ENCODE results near the gene GPRC5D.
A peak's percentile ranks its signal among the peaks of the same experiment; 100 is the strongest.

DNA sequence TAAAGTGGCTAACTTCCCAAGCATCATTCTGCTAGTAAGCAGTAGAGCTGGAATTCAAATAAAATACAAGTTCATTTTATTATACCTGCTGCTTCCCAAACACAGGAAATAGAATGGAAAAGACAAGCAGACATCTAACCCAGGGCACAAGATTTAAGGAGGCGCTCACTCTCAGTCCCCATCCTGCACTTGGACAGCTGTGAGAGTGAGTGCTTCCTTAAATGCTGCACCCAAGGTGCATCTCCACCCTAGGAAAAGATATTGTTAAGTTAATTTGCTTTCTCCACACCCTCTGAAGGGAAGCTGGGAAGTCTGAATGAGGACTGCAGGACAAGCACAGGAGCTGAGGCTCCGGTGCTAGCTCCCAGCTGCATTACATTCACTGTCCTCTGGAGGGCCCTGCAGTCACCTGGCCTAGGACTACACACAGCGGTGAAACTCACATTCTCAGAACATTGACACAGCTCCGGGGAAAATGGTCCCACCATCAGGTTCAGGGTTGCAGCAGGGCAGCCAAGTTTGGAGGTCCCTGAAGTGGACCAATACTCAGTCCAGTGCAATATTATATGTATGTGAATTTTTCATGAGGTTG is 33.9 kb upstream of the GPRC5D start:
- TF ChIP-seq, protein P1, sequence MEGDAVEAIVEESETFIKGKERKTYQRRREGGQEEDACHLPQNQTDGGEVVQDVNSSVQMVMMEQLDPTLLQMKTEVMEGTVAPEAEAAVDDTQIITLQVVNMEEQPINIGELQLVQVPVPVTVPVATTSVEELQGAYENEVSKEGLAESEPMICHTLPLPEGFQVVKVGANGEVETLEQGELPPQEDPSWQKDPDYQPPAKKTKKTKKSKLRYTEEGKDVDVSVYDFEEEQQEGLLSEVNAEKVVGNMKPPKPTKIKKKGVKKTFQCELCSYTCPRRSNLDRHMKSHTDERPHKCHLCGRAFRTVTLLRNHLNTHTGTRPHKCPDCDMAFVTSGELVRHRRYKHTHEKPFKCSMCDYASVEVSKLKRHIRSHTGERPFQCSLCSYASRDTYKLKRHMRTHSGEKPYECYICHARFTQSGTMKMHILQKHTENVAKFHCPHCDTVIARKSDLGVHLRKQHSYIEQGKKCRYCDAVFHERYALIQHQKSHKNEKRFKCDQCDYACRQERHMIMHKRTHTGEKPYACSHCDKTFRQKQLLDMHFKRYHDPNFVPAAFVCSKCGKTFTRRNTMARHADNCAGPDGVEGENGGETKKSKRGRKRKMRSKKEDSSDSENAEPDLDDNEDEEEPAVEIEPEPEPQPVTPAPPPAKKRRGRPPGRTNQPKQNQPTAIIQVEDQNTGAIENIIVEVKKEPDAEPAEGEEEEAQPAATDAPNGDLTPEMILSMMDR (IDR thresholded peaks at IDR 0.05), result peak; percentile 63
- TF ChIP-seq CHD2 (IDR thresholded peaks at IDR 0.05; ENCODE audit: low read length, partially characterized antibody) (no peak), JUND (IDR thresholded peaks at IDR 0.05) (no peak), SIN3A (IDR thresholded peaks at IDR 0.05; ENCODE audit: borderline replicate concordance, low read depth, low read length) (no peak), YY1 (IDR thresholded peaks at IDR 0.05; ENCODE audit: low read depth) (no peak), TAF1 (IDR thresholded peaks at IDR 0.05; ENCODE audit: borderline replicate concordance, low read depth, low read length) (no peak), IRF3 (IDR thresholded peaks at IDR 0.05; ENCODE audit: low read depth, low read length) (no peak), USF2 (IDR thresholded peaks at IDR 0.05; ENCODE audit: borderline replicate concordance, low read depth, low read length) (no peak), EZH2phosphoT487 (IDR thresholded peaks at IDR 0.05; ENCODE audit: borderline replicate concordance, low read depth) (no peak)

All from SK-N-SH (cell line).